Nephron (organoid): ENCODE results near the gene CASQ2.

Experiments used
- H3K27ac Mint-ChIP-seq, 3 experiments: 2 replicates each; pipeline ENCODE4 v1.8.0; 2020; ENCODE audit warnings: mixed read lengths in 3 of 3, mild to moderate bottlenecking in 2 of 3, moderate library complexity in 1 of 3
- H3K27me3 Mint-ChIP-seq: 2 replicates; pipeline ENCODE4 v1.8.0; 2021; ENCODE audit warnings: low read depth, mild to moderate bottlenecking, moderate library complexity, mixed read lengths
- H3K36me3 Mint-ChIP-seq: 2 replicates; pipeline ENCODE4 v1.8.0; 2020; ENCODE audit warnings: low read depth, mixed read lengths
- H3K4me1 Mint-ChIP-seq: 2 replicates; pipeline ENCODE4 v1.8.0; 2020; ENCODE audit warnings: mixed read lengths
- H3K4me3 Mint-ChIP-seq, 3 experiments: 2 replicates each; pipeline ENCODE4 v1.8.0; 2020; ENCODE audit warnings: mild to moderate bottlenecking in 3 of 3, mixed read lengths in 3 of 3, moderate library complexity in 2 of 3
- H3K9me3 Mint-ChIP-seq: 2 replicates; pipeline ENCODE4 v1.8.0; 2020; ENCODE audit warnings: mixed read lengths
- CTCF ChIP-seq, 3 experiments: fragments of 200-600 bp; sonication (generic); IDR thresholded peaks; one replicate each; pipeline ENCODE4 v1.5.0; 2021; ENCODE audit warnings: antibody characterized with exemption in 3 of 3; ENCODE audit not compliant: unreplicated experiment in 3 of 3

Gene CASQ2

GRCh38 chr1:115661157-115661556, 107.4 kb downstream of the CASQ2 start:
- no peak overlapping the region for H3K4me3 Mint-ChIP-seq
- no peak for TF ChIP-seq CTCF (IDR thresholded peaks at IDR 0.05; ENCODE audit: unreplicated experiment in 3 of 3)
- no peaks in the 10 kb centered on the region for H3K9me3 Mint-ChIP-seq
- H3K27ac Mint-ChIP-seq = no peak overlapping the region
- H3K4me1 Mint-ChIP-seq = no peaks in the 10 kb centered on the region
- H3K27me3 Mint-ChIP-seq = no peaks in the 10 kb centered on the region
- peaks cover 68% of the 10 kb centered on the region for H3K36me3 Mint-ChIP-seq

DNA sequence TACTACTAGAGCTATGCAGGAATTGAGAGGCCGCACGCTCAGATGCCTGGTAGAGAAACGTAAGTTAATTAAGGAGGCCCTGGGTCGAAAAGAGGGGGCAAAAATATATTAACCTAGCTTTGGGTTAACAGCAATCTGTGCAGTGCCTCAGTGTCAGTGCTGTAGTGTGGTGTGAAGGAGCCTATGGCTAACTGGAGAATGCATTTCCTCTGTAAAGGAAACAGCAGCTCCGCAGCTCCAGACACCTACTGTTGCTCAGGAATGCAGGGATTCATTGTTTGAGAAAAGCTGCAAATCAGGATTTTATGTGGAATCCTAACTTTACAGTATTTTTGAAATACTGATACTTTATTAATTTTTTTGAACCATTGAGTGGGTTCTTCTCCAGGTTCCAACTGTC, 108.4 kb downstream of the CASQ2 start:
- H3K27me3 Mint-ChIP-seq = no peaks in the 10 kb centered on the region
- no peaks in the 10 kb centered on the region for H3K9me3 Mint-ChIP-seq
- peak overlapping the region in 1 of 3 experiments; percentile 4 for H3K27ac Mint-ChIP-seq
- H3K4me1 Mint-ChIP-seq = peaks cover 5% of the 10 kb centered on the region
- peaks cover 65% of the 10 kb centered on the region for H3K36me3 Mint-ChIP-seq
- TF ChIP-seq CTCF (IDR thresholded peaks at IDR 0.05; ENCODE audit: unreplicated experiment in 3 of 3) = no peak
- no peak overlapping the region for H3K4me3 Mint-ChIP-seq

GRCh38 chr1:115658646-115659045, 109.9 kb downstream of the CASQ2 start:
- Mint-ChIP-seq H3K36me3 (peaks cover 58% of the 10 kb centered on the region), H3K4me3 (no peak overlapping the region), H3K27me3 (no peaks in the 10 kb centered on the region), H3K4me1 (peaks cover 21% of the 10 kb centered on the region), H3K9me3 (no peaks in the 10 kb centered on the region), H3K27ac (no peak overlapping the region)
- no peak for TF ChIP-seq CTCF (IDR thresholded peaks at IDR 0.05; ENCODE audit: unreplicated experiment in 3 of 3)

- Mint-ChIP-seq H3K4me3 (no peak overlapping the region), H3K27me3 (no peaks in the 10 kb centered on the region), H3K4me1 (peaks cover 24% of the 10 kb centered on the region), H3K9me3 (no peaks in the 10 kb centered on the region), H3K27ac (no peak overlapping the region), H3K36me3 (peaks cover 55% of the 10 kb centered on the region)
- TF ChIP-seq CTCF (IDR thresholded peaks at IDR 0.05; ENCODE audit: unreplicated experiment in 3 of 3) = no peak
These were observed 111.9 kb downstream of the CASQ2 start for GRCh38 chr1:115656461-115657077.

GRCh38 chr1:115655916-115656315, 112.6 kb downstream of the CASQ2 start:
- H3K27ac Mint-ChIP-seq = peak overlapping the region; percentile 81 to 90 (median 85)
- peaks cover 24% of the 10 kb centered on the region for H3K4me1 Mint-ChIP-seq
- no peak overlapping the region for H3K4me3 Mint-ChIP-seq
- no peaks in the 10 kb centered on the region for H3K9me3 Mint-ChIP-seq
- TF ChIP-seq CTCF (IDR thresholded peaks at IDR 0.05; ENCODE audit: unreplicated experiment in 3 of 3) = no peak
- no peaks in the 10 kb centered on the region for H3K27me3 Mint-ChIP-seq
- peaks cover 52% of the 10 kb centered on the region for H3K36me3 Mint-ChIP-seq

- H3K4me1 Mint-ChIP-seq = peaks cover 26% of the 10 kb centered on the region
- no peaks in the 10 kb centered on the region for H3K9me3 Mint-ChIP-seq
- peak overlapping the region; percentile 81 to 90 (median 85) for H3K27ac Mint-ChIP-seq
- no peak for TF ChIP-seq CTCF (IDR thresholded peaks at IDR 0.05; ENCODE audit: unreplicated experiment in 3 of 3)
- peaks cover 48% of the 10 kb centered on the region for H3K36me3 Mint-ChIP-seq
- peak overlapping the region in 2 of 3 experiments; percentile 28 to 39 for H3K4me3 Mint-ChIP-seq
- no peaks in the 10 kb centered on the region for H3K27me3 Mint-ChIP-seq
These were observed 113.2 kb downstream of the CASQ2 start for GRCh38 chr1:115655306-115655663.
